Measurements from ENCODE around the gene CFDP1. TPM values are rescaled to one million over a fixed set of nuclear protein-coding genes. Genes with fewer than 3 reads are reported as not detected.
A peak's percentile ranks its signal among the peaks of the same experiment; 100 is the strongest.

Gene CFDP1
- total RNA-seq, 1 experiment from 2014 or later, result 44.7 TPM

GRCh38 chr16:75246504-75247205 lies 186.6 kb downstream of the CFDP1 start:
- TF ChIP-seq CTCF (IDR thresholded peaks at IDR 0.05; ENCODE audit: unreplicated experiment), result no peak
- Mint-ChIP-seq H3K27ac (ENCODE audit: low read depth, unreplicated experiment) (peak overlapping the region; percentile 96), H3K9me3 (ENCODE audit: unreplicated experiment) (no peaks in the 10 kb centered on the region), H3K4me1 (ENCODE audit: insufficient read depth, unreplicated experiment) (peaks cover 37% of the 10 kb centered on the region), H3K4me3 (ENCODE audit: unreplicated experiment) (no peak overlapping the region), H3K27me3 (ENCODE audit: insufficient read depth, unreplicated experiment) (no peaks in the 10 kb centered on the region), H3K36me3 (ENCODE audit: insufficient read depth, unreplicated experiment) (peaks cover 25% of the 10 kb centered on the region)
- ChIA-PET CTCF (interaction anchor here (1.1 to 2.7 kb wide), 4 partner anchors 9 to 47 kb away, joined by 3 to 15 read pairs (median 4); no protein-coding TSS in a partner anchor), POLR2A (interaction anchor here (0.6 to 2.2 kb wide), 4 partner anchors 21 to 132 kb away, joined by 3 to 18 read pairs (median 6); no protein-coding TSS in a partner anchor)
- BruUV-seq (replicated peaks), result no TSS peak
- intact Hi-C loops (cut with micrococcal nuclease), result no loop called here
- no peak for DNase-seq (ENCODE audit: unreplicated experiment)

- H3K9me3 Mint-ChIP-seq (ENCODE audit: unreplicated experiment), result no peaks in the 10 kb centered on the region
- peaks cover 37% of the 10 kb centered on the region for H3K4me1 Mint-ChIP-seq (ENCODE audit: insufficient read depth, unreplicated experiment)
- TF ChIP-seq CTCF (IDR thresholded peaks at IDR 0.05; ENCODE audit: unreplicated experiment), result no peak
- H3K27ac Mint-ChIP-seq (ENCODE audit: low read depth, unreplicated experiment), result peak overlapping the region; percentile 96
- intact Hi-C loops (cut with micrococcal nuclease), result loop anchor here (2.0 kb wide), 1 partner anchor 140 kb away; no protein-coding TSS in a partner anchor
- no peaks in the 10 kb centered on the region for H3K27me3 Mint-ChIP-seq (ENCODE audit: insufficient read depth, unreplicated experiment)
- BruUV-seq (replicated peaks), result no TSS peak
- H3K36me3 Mint-ChIP-seq (ENCODE audit: insufficient read depth, unreplicated experiment), result peaks cover 31% of the 10 kb centered on the region
- peak overlapping the region; percentile 45 for H3K4me3 Mint-ChIP-seq (ENCODE audit: unreplicated experiment)
- ChIA-PET POLR2A (interaction anchor here (0.6 to 2.2 kb wide), 15 partner anchors 10 to 193 kb away, joined by 3 to 18 read pairs (median 3); partner anchors contain the start of gene CFDP1), CTCF (interaction anchor here (0.6 to 3.8 kb wide), 14 partner anchors 7 to 220 kb away, joined by 3 to 22 read pairs (median 4); partner anchors contain the start of gene TMEM170A)
- DNase-seq (ENCODE audit: unreplicated experiment), result peak; percentile 87
Observed at GRCh38 chr16:75244844-75245758, 188.2 kb downstream of the CFDP1 start.

- no peak for DNase-seq (ENCODE audit: unreplicated experiment)
- H3K4me1 Mint-ChIP-seq (ENCODE audit: insufficient read depth, unreplicated experiment), result peaks cover 37% of the 10 kb centered on the region
- POLR2A ChIA-PET, result interaction anchor here (0.6 to 2.2 kb wide), 7 partner anchors 10 to 194 kb away, joined by 3 to 8 read pairs (median 3); no protein-coding TSS in a partner anchor
- H3K27ac Mint-ChIP-seq (ENCODE audit: low read depth, unreplicated experiment), result peak overlapping the region; percentile 96
- peaks cover 35% of the 10 kb centered on the region for H3K36me3 Mint-ChIP-seq (ENCODE audit: insufficient read depth, unreplicated experiment)
- intact Hi-C loops (cut with micrococcal nuclease), result loop anchor here (2.0 kb wide), 1 partner anchor 140 kb away; no protein-coding TSS in a partner anchor
- no TSS peak for BruUV-seq (replicated peaks)
- H3K4me3 Mint-ChIP-seq (ENCODE audit: unreplicated experiment), result peak overlapping the region; percentile 22
- no peaks in the 10 kb centered on the region for H3K27me3 Mint-ChIP-seq (ENCODE audit: insufficient read depth, unreplicated experiment)
- CTCF ChIA-PET, result interaction anchor here (0.6 to 3.8 kb wide), 5 partner anchors 10 to 138 kb away, joined by 3 to 22 read pairs (median 4); no protein-coding TSS in a partner anchor
- H3K9me3 Mint-ChIP-seq (ENCODE audit: unreplicated experiment), result no peaks in the 10 kb centered on the region
- TF ChIP-seq CTCF (IDR thresholded peaks at IDR 0.05; ENCODE audit: unreplicated experiment), result no peak
Observed at GRCh38 chr16:75244225-75244809, 189.0 kb downstream of the CFDP1 start.

Other genes with a start within 250 kb of the CFDP1 start
- not detected in 2 replicates for gene CTRB2, start 226.3 kb downstream of the CFDP1 start, total RNA-seq (2022)
- gene CTRB1, start 214.5 kb downstream of the CFDP1 start, total RNA-seq (2022), result not detected in 2 replicates
- 58.6 and 68.1 TPM in 2 replicates for gene BCAR1, start 181.9 kb downstream of the CFDP1 start, total RNA-seq (2022)
- gene TMEM170A, start 31.2 kb upstream of the CFDP1 start, total RNA-seq (2022), result 20.1 and 21.8 TPM in 2 replicates
- gene CHST6, start 61.9 kb upstream of the CFDP1 start, total RNA-seq (2022), result 0.16 and 0.42 TPM in 2 replicates
- gene CHST5, start 102.6 kb upstream of the CFDP1 start, total RNA-seq (2022), result not detected in 2 replicates
- gene TMEM231, start 122.7 kb upstream of the CFDP1 start, total RNA-seq (2022), result 18.6 and 21.1 TPM in 2 replicates
- 61.5 and 70.5 TPM in 2 replicates for gene GABARAPL2, start 132.9 kb upstream of the CFDP1 start, total RNA-seq (2022)
- gene ADAT1, start 189.8 kb upstream of the CFDP1 start, total RNA-seq (2022), result 48.7 and 60.2 TPM in 2 replicates
- gene KARS1, start 214.2 kb upstream of the CFDP1 start, total RNA-seq (2022), result 213 and 219 TPM in 2 replicates
- 73.9 and 80.0 TPM in 2 replicates for gene TERF2IP, start 214.3 kb upstream of the CFDP1 start, total RNA-seq (2022)
- gene CPHXL2, start 243.5 kb upstream of the CFDP1 start, total RNA-seq (2022), result not detected in 2 replicates

Measured in MCF 10A (cell line).